Thyroid gland (tissue), 4 donors: ENCODE data around the gene DSC1. TPM values are rescaled to one million over a fixed set of nuclear protein-coding genes. Genes with fewer than 3 reads are reported as not detected.

Experiments used
- DNase-seq, 2 donors: peaks; one replicate each; pipeline ENCODE4 v3.0.0-alpha.2; 2019
- H3K27ac ChIP-seq, 3 donors: fragments of 200-600 bp; sonication (generic); 1 replicate in 2 of 3; 2 replicates in 1 of 3; pipeline ENCODE4 v1.5.1; 2016 to 2019; ENCODE audit warnings: mild to moderate bottlenecking in 1 of 3, moderate library complexity in 1 of 3
- H3K27me3 ChIP-seq: fragments of 200-600 bp; sonication (generic); one replicate; pipeline ENCODE4 v1.5.1; 2019
- H3K36me3 ChIP-seq, 2 donors: fragments of 200-600 bp; sonication (generic); one replicate each; pipeline ENCODE4 v1.5.1; 2016 to 2019
- H3K4me1 ChIP-seq, 2 donors: fragments of 200-600 bp; sonication (generic); one replicate each; pipeline ENCODE4 v1.5.1; 2017 to 2019
- H3K4me3 ChIP-seq, 3 donors: fragments of 200-600 bp; sonication (generic); replicated peaks in 1 of 3; 1 replicate in 2 of 3; 2 replicates in 1 of 3; pipeline ENCODE4 v1.5.1; 2016; ENCODE audit warnings: mild to moderate bottlenecking in 1 of 3
- H3K9me3 ChIP-seq: fragments of 200-600 bp; sonication (generic); one replicate; pipeline ENCODE4 v1.5.1; 2017
- POLR2A ChIP-seq, 2 donors: fragments of 450-650 bp; IDR thresholded peaks; one replicate each; pipeline ENCODE4 v1.6.1; 2017; ENCODE audit warnings: antibody characterized with exemption in 2 of 2, mild to moderate bottlenecking in 2 of 2, moderate library complexity in 1 of 2
- WGBS, 2 donors: methylation state at CpG; one replicate each; pipeline ENCODE4 v1.1.5; 2017; 5-methylcytosine and 5-hydroxymethylcytosine counted together
- intact Hi-C: fragments of 100-400 bp; cut with DNase I; formaldehyde crosslinking; loops from one replicate; pipeline ENCODE4 v1.15.1; 2023
- total RNA-seq, 4 donors: library from RNA; depleted of rRNA; stranded (reverse); fragments of >200 nt; gene quantifications; one replicate each; pipeline ENCODE4 v1.2.3, GENCODE V29; 2016
- TF ChIP-seq, protein P1 (sequence below), 6 experiments: fragments of 200-600 bp in 3 of 6; fragments of 450-650 bp in 3 of 6; sonication (generic) in 3 of 6; IDR thresholded peaks; one replicate each; pipeline ENCODE4 v1.5.1; 2016 to 2019; ENCODE audit warnings: antibody characterized with exemption in 6 of 6, mild to moderate bottlenecking in 2 of 6, inconsistent platforms in 1 of 6, moderate library complexity in 1 of 6

DSC1 gene
- total RNA-seq, 4 donors from 2014 or later, result not detected

DNA sequence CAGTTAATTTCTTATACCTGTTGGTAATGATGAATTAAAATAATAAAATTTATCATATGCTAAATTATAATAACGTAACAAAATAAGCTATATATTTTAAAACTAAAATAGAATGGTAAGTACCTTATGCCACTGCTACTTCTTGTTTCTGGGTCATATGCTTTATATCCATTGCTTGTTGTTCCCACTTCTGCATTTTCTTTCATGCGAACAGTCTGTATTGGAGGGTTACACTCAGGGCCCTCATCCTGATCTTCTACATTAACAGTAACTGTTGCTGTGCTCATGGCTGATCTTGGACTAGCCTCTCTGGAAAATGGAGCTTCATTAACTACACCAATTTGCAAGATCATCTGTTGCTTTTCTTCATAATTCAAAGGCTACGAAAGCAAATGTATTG lies 82.7 kb downstream of the DSC1 start:
- Histone ChIP-seq H3K9me3 (no peaks in the 10 kb centered on the region), H3K27ac (no peak overlapping the region), H3K36me3 (no peaks in the 10 kb centered on the region), H3K4me3 (no peak overlapping the region), H3K4me1 (no peaks in the 10 kb centered on the region), H3K27me3 (no peaks in the 10 kb centered on the region)
- no peak for DNase-seq
- WGBS, 2 donors, result 91 to 96% methylated on average over 3 of the region's 3 CpGs
- TF ChIP-seq, protein P1, sequence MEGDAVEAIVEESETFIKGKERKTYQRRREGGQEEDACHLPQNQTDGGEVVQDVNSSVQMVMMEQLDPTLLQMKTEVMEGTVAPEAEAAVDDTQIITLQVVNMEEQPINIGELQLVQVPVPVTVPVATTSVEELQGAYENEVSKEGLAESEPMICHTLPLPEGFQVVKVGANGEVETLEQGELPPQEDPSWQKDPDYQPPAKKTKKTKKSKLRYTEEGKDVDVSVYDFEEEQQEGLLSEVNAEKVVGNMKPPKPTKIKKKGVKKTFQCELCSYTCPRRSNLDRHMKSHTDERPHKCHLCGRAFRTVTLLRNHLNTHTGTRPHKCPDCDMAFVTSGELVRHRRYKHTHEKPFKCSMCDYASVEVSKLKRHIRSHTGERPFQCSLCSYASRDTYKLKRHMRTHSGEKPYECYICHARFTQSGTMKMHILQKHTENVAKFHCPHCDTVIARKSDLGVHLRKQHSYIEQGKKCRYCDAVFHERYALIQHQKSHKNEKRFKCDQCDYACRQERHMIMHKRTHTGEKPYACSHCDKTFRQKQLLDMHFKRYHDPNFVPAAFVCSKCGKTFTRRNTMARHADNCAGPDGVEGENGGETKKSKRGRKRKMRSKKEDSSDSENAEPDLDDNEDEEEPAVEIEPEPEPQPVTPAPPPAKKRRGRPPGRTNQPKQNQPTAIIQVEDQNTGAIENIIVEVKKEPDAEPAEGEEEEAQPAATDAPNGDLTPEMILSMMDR (IDR thresholded peaks at IDR 0.05), result no peak
- no peak for TF ChIP-seq POLR2A (IDR thresholded peaks at IDR 0.05)
- intact Hi-C loops, result no loop called here

Other genes with a start within 250 kb of the DSC1 start
- 1 to 10 TPM in 1 of 4 donors, under 1 TPM in 2, not detected in 1; 0.15 to 1.5 (median 0.33) TPM for gene DSC3, start 120.1 kb downstream of the DSC1 start, total RNA-seq
- 10 to 100 TPM in 1 of 4 donors, 1 to 10 TPM in 3; 7.0 to 11.7 (median 7.5) TPM for gene DSC2, start 60.4 kb downstream of the DSC1 start, total RNA-seq
- gene DSG1, start 155.3 kb upstream of the DSC1 start, total RNA-seq, result not detected
- not detected for gene DSG4, start 213.9 kb upstream of the DSC1 start, total RNA-seq